HepG2 (cell line): Measurements from ENCODE around the gene FASTK. TPM values are rescaled to one million over a fixed set of nuclear protein-coding genes. Genes with fewer than 3 reads are reported as not detected.

Source experiments
- BCL6 ChIP-seq: IDR thresholded peaks from 2 replicates; pipeline ENCODE4 v1.6.1; 2016; ENCODE audit warnings: missing genetic modification reagents, missing compliant biosample characterization
- DMAP1 ChIP-seq: IDR thresholded peaks from 2 replicates; pipeline ENCODE4 v1.6.1; 2016
- HNRNPLL ChIP-seq: fragments of 200-400 bp; formaldehyde crosslinking; IDR thresholded peaks from 2 replicates; pipeline ENCODE4 v1.6.1; 2017; ENCODE audit warnings: mild to moderate bottlenecking, low read depth, low read length; ENCODE audit not compliant: poor library complexity, severe bottlenecking
- NBN ChIP-seq: fragments of 450-650 bp; conservative IDR thresholded peaks from 2 replicates; pipeline ENCODE4 v1.6.1; 2017
- NCOA1 ChIP-seq: sonication (generic); formaldehyde crosslinking; IDR thresholded peaks from 2 replicates; pipeline ENCODE4 v1.9.0; 2021; ENCODE audit warnings: missing genetic modification reagents
- NKX3-1 ChIP-seq: sonication (generic); formaldehyde crosslinking; IDR thresholded peaks from 2 replicates; pipeline ENCODE4 v1.5.0; 2020; ENCODE audit warnings: missing genetic modification reagents
- NPAS2 ChIP-seq: sonication (generic); formaldehyde crosslinking; IDR thresholded peaks from 2 replicates; pipeline ENCODE4 v1.8.0; 2022; ENCODE audit warnings: mild to moderate bottlenecking, missing genetic modification reagents, borderline replicate concordance
- POLR2AphosphoS5 ChIP-seq: IDR thresholded peaks from 2 replicates; pipeline ENCODE4 v1.6.1; 2012; ENCODE audit warnings: low read depth, low read length
- PRPF4 ChIP-seq: fragments of 200-400 bp; formaldehyde crosslinking; IDR thresholded peaks from 2 replicates; pipeline ENCODE4 v1.6.1; 2016; ENCODE audit warnings: low read length, low read depth; ENCODE audit not compliant: poor library complexity, severe bottlenecking
- SRSF4 ChIP-seq: fragments of 200-400 bp; formaldehyde crosslinking; IDR thresholded peaks from one replicate; pipeline ENCODE4 v1.6.1; 2018; ENCODE audit warnings: mild to moderate bottlenecking, low read depth, low read length, moderate library complexity; ENCODE audit not compliant: poor library complexity, severe bottlenecking
- TMF1 ChIP-seq: sonication (generic); formaldehyde crosslinking; IDR thresholded peaks from 2 replicates; pipeline ENCODE4 v1.8.1; 2022; ENCODE audit warnings: low read depth, missing genetic modification reagents
- ZNF589 ChIP-seq: sonication (generic); formaldehyde crosslinking; conservative IDR thresholded peaks from 2 replicates; pipeline ENCODE4 v1.8.0; 2022; ENCODE audit warnings: mild to moderate bottlenecking, moderate library complexity, missing genetic modification reagents
- ZNF781 ChIP-seq: sonication (generic); formaldehyde crosslinking; IDR thresholded peaks from 2 replicates; pipeline ENCODE4 v1.5.1; 2020; ENCODE audit warnings: borderline replicate concordance, mild to moderate bottlenecking, missing genetic modification reagents; ENCODE audit errors: not compliant biosample characterization
- polyA plus RNA-seq, 8 experiments: library from polyadenylated mRNA; depleted of rRNA in 3 of 8; stranded (reverse) in 7 of 8; unstranded in 1 of 8; fragments of >200 nt; fragmentation: Illumina TruSeq in 4 of 8; extraction: Trizol in 4 of 8; gene quantifications; 2 replicates each; pipeline versions ENCODE4 v1.2.1 to v1.2.3, GENCODE V29; 2011 to 2016; ENCODE audit warnings: low read depth in 4 of 8, missing spikeins in 1 of 8, mixed read lengths in 1 of 8; ENCODE audit not compliant: insufficient read depth in 1 of 8
- total RNA-seq, 5 experiments: library from RNA; depleted of rRNA; stranded (reverse); fragments of >200 nt; fragmentation: Illumina TruSeq; extraction: Trizol; gene quantifications; 2 replicates each; pipeline ENCODE4 v1.2.3, GENCODE V29; 2016; ENCODE audit warnings: low read depth in 1 of 5
- TF ChIP-seq, protein P1 (sequence below): sonication (generic); formaldehyde crosslinking; IDR thresholded peaks from 2 replicates; pipeline ENCODE4 v1.4.0; 2020; ENCODE audit warnings: mild to moderate bottlenecking, missing genetic modification reagents
- TF ChIP-seq, protein P2 (sequence below), 2 experiments: sonication (generic) in 1 of 2; formaldehyde crosslinking in 1 of 2; IDR thresholded peaks; 2 replicates each; pipeline versions ENCODE4 v1.6.1 to v1.9.0; 2014 to 2022; ENCODE audit warnings: antibody characterized with exemption in 1 of 2, borderline replicate concordance in 1 of 2, inconsistent platforms in 1 of 2, low read depth in 1 of 2, missing genetic modification reagents in 1 of 2
- TF ChIP-seq, protein P3 (sequence below): sonication (generic); formaldehyde crosslinking; IDR thresholded peaks from 2 replicates; pipeline ENCODE4 v1.4.0; 2020; ENCODE audit warnings: missing genetic modification reagents, borderline replicate concordance

Gene FASTK
- total and polyA plus RNA-seq, 2 of the 13 experiments (the other 11 are each of a cell fraction or from before 2014, with no cell fraction given), result 52.9 to 55.7 TPM

DNA sequence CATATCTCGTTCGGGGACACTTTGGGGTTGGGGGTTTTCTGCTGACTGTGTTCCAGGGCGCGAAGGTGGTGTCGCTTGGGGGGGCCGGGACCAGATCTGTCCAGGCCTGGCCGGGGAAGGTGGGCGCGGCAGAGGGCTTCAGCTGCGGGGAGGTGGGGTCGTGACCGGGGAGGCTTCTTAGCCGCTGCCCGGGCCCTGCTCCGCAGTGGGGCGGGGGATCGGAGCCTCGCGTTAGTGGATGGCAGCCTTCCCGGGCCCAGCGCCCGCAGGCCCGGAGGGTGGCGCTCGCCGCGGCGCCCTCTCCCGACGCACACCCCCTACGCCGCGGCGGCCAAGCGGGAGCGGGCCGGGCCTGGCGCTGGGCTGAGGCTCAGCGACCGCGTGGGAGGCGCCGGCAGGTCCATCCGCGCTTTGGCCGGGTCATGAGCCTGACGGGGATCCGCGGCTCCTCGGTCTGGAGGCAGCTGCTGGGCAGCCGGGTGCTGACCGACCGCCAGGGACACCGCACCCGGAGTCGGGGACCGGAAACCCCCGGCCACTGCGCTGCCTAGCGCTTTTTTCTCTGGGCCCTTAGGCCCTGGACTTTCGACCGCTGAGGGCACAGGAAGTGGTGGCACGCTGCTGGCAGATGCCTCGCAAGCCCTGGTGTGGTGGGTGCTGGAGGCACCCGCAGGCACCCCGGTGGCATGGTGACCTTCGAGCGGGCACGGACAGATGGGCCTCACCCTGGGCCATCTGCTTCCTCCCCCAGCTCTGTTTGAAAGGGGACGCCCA, 6.8 kb upstream of the FASTK start (continued):
- TF ChIP-seq, protein P1, sequence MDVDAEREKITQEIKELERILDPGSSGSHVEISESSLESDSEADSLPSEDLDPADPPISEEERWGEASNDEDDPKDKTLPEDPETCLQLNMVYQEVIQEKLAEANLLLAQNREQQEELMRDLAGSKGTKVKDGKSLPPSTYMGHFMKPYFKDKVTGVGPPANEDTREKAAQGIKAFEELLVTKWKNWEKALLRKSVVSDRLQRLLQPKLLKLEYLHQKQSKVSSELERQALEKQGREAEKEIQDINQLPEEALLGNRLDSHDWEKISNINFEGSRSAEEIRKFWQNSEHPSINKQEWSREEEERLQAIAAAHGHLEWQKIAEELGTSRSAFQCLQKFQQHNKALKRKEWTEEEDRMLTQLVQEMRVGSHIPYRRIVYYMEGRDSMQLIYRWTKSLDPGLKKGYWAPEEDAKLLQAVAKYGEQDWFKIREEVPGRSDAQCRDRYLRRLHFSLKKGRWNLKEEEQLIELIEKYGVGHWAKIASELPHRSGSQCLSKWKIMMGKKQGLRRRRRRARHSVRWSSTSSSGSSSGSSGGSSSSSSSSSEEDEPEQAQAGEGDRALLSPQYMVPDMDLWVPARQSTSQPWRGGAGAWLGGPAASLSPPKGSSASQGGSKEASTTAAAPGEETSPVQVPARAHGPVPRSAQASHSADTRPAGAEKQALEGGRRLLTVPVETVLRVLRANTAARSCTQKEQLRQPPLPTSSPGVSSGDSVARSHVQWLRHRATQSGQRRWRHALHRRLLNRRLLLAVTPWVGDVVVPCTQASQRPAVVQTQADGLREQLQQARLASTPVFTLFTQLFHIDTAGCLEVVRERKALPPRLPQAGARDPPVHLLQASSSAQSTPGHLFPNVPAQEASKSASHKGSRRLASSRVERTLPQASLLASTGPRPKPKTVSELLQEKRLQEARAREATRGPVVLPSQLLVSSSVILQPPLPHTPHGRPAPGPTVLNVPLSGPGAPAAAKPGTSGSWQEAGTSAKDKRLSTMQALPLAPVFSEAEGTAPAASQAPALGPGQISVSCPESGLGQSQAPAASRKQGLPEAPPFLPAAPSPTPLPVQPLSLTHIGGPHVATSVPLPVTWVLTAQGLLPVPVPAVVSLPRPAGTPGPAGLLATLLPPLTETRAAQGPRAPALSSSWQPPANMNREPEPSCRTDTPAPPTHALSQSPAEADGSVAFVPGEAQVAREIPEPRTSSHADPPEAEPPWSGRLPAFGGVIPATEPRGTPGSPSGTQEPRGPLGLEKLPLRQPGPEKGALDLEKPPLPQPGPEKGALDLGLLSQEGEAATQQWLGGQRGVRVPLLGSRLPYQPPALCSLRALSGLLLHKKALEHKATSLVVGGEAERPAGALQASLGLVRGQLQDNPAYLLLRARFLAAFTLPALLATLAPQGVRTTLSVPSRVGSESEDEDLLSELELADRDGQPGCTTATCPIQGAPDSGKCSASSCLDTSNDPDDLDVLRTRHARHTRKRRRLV (CRISPR knock-in tag), result 0 out of 2 replicates have a peak, but pooled peaks have one; percentile 12
- TF ChIP-seq HNRNPLL, result peak; percentile 16
- TF ChIP-seq PRPF4, result no peak
- no peak for TF ChIP-seq ZNF781 (CRISPR knock-in tag)
- no peak for TF ChIP-seq SRSF4
- no peak for TF ChIP-seq NKX3-1 (CRISPR knock-in tag)
- no peak for TF ChIP-seq ZNF589 (CRISPR knock-in tag)
- TF ChIP-seq, protein P2, sequence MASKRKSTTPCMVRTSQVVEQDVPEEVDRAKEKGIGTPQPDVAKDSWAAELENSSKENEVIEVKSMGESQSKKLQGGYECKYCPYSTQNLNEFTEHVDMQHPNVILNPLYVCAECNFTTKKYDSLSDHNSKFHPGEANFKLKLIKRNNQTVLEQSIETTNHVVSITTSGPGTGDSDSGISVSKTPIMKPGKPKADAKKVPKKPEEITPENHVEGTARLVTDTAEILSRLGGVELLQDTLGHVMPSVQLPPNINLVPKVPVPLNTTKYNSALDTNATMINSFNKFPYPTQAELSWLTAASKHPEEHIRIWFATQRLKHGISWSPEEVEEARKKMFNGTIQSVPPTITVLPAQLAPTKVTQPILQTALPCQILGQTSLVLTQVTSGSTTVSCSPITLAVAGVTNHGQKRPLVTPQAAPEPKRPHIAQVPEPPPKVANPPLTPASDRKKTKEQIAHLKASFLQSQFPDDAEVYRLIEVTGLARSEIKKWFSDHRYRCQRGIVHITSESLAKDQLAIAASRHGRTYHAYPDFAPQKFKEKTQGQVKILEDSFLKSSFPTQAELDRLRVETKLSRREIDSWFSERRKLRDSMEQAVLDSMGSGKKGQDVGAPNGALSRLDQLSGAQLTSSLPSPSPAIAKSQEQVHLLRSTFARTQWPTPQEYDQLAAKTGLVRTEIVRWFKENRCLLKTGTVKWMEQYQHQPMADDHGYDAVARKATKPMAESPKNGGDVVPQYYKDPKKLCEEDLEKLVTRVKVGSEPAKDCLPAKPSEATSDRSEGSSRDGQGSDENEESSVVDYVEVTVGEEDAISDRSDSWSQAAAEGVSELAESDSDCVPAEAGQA (IDR thresholded peaks at IDR 0.05; ENCODE audit: low read depth), result no peak
- TF ChIP-seq, protein P2 (CRISPR knock-in tag; IDR thresholded peaks at IDR 0.05; ENCODE audit: borderline replicate concordance), result 0 out of 2 replicates have a peak, but pooled peaks have one; percentile 28
- no peak for TF ChIP-seq POLR2AphosphoS5
- TF ChIP-seq BCL6, result no peak
- no peak for TF ChIP-seq NPAS2 (CRISPR knock-in tag)
- no peak for TF ChIP-seq NCOA1
- TF ChIP-seq, protein P3, sequence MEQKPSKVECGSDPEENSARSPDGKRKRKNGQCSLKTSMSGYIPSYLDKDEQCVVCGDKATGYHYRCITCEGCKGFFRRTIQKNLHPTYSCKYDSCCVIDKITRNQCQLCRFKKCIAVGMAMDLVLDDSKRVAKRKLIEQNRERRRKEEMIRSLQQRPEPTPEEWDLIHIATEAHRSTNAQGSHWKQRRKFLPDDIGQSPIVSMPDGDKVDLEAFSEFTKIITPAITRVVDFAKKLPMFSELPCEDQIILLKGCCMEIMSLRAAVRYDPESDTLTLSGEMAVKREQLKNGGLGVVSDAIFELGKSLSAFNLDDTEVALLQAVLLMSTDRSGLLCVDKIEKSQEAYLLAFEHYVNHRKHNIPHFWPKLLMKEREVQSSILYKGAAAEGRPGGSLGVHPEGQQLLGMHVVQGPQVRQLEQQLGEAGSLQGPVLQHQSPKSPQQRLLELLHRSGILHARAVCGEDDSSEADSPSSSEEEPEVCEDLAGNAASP (CRISPR knock-in tag), result no peak
- no peak for TF ChIP-seq NBN
- peak; percentile 58; the same call in 1 of the 2 replicates for TF ChIP-seq DMAP1 (CRISPR knock-in tag)
- peak; percentile 61 for TF ChIP-seq TMF1
